ENCODE results near the gene GRB7.

GRB7 gene

GRCh38 chr17:39781031-39781860, 43.5 kb downstream of the GRB7 start:
- no peaks in the 10 kb centered on the region for H3K36me3 ChIP-seq (replicated peaks in 1 of 2; ENCODE audit: control insufficient read depth in 2 of 2, insufficient read depth in 2 of 2, low read length in 2 of 2)
- no peak overlapping the region for H3K18ac ChIP-seq (ENCODE audit: low read length)
- H2BK12ac ChIP-seq (ENCODE audit: low read length) = no peak overlapping the region
- no peaks in the 10 kb centered on the region for H3K9me3 ChIP-seq (replicated peaks in 1 of 2; ENCODE audit: control insufficient read depth in 2 of 2, insufficient read depth in 1 of 2, low read depth in 1 of 2, low read length in 2 of 2)
- no peak overlapping the region for H3K14ac ChIP-seq (ENCODE audit: low read length)
- no peak overlapping the region for H2BK15ac ChIP-seq (ENCODE audit: low read length)
- H3K79me1 ChIP-seq (ENCODE audit: low read depth, low read length) = no peaks in the 10 kb centered on the region
- H4K8ac ChIP-seq (ENCODE audit: low read depth, low read length) = no peak overlapping the region
- no peak overlapping the region for H2BK5ac ChIP-seq (ENCODE audit: low read length)
- DNase-seq (ENCODE audit: low spot score) = no peak
- H3K4me1 ChIP-seq (ENCODE audit: control insufficient read depth in 2 of 2, insufficient read depth in 1 of 2, low read depth in 1 of 2, low read length in 2 of 2) = peaks cover 0 to 2% of the 10 kb centered on the region in 2 donors
- no peak overlapping the region for H3K4me2 ChIP-seq (ENCODE audit: insufficient read depth, low read length, poor library complexity, severe bottlenecking)
- no peak overlapping the region for H4K91ac ChIP-seq (ENCODE audit: low read depth, low read length, poor library complexity)
- H3K9ac ChIP-seq (ENCODE audit: low read depth, low read length, poor library complexity) = no peak overlapping the region
- H3K27me3 ChIP-seq (ENCODE audit: control insufficient read depth in 3 of 3, insufficient read depth in 3 of 3, low read depth in 1 of 3, low read length in 3 of 3) = peaks cover 0 to 51% (median 0%) of the 10 kb centered on the region in 3 experiments
- H2AFZ ChIP-seq (ENCODE audit: low read length) = no peak overlapping the region
- H2AK5ac ChIP-seq (ENCODE audit: low read depth, low read length) = no peak overlapping the region
- H3K27ac ChIP-seq (replicated peaks; ENCODE audit: low read length) = no peak overlapping the region
- no peak overlapping the region for H3K4ac ChIP-seq (ENCODE audit: low read length)
- no peak overlapping the region for H3K23ac ChIP-seq (ENCODE audit: low read depth, low read length, poor library complexity)
- no CpG with 5 or more reads among the region's 6 CpGs for WGBS, 2 donors (ENCODE audit: extremely low coverage in 2 of 2, insufficient read length in 2 of 2, insufficient replicate concordance in 1 of 2)
- H2BK120ac ChIP-seq (ENCODE audit: low read depth, low read length) = no peak overlapping the region
- H3K4me3 ChIP-seq (ENCODE audit: low read length in 2 of 2) = no peak overlapping the region

GRCh38 chr17:39781861-39782213, 44.1 kb downstream of the GRB7 start:
- Histone ChIP-seq H3K9ac (ENCODE audit: low read depth, low read length, poor library complexity) (no peak overlapping the region), H2BK120ac (ENCODE audit: low read depth, low read length) (no peak overlapping the region), H4K91ac (ENCODE audit: low read depth, low read length, poor library complexity) (no peak overlapping the region), H3K27me3 (ENCODE audit: control insufficient read depth in 3 of 3, insufficient read depth in 3 of 3, low read depth in 1 of 3, low read length in 3 of 3) (peaks cover 0 to 45% (median 0%) of the 10 kb centered on the region in 3 experiments), H3K23ac (ENCODE audit: low read depth, low read length, poor library complexity) (no peak overlapping the region), H3K9me3 (replicated peaks in 1 of 2; ENCODE audit: control insufficient read depth in 2 of 2, insufficient read depth in 1 of 2, low read depth in 1 of 2, low read length in 2 of 2) (no peaks in the 10 kb centered on the region), H3K14ac (ENCODE audit: low read length) (no peak overlapping the region), H2AFZ (ENCODE audit: low read length) (no peak overlapping the region), H3K4me1 (ENCODE audit: control insufficient read depth in 2 of 2, insufficient read depth in 1 of 2, low read depth in 1 of 2, low read length in 2 of 2) (peaks cover 0 to 2% of the 10 kb centered on the region in 2 donors), H3K4me3 (ENCODE audit: low read length in 2 of 2) (no peak overlapping the region), H3K79me1 (ENCODE audit: low read depth, low read length) (no peaks in the 10 kb centered on the region), H4K8ac (ENCODE audit: low read depth, low read length) (no peak overlapping the region), H2BK15ac (ENCODE audit: low read length) (no peak overlapping the region), H3K27ac (replicated peaks; ENCODE audit: low read length) (no peak overlapping the region), H3K4me2 (ENCODE audit: insufficient read depth, low read length, poor library complexity, severe bottlenecking) (no peak overlapping the region), H2BK12ac (ENCODE audit: low read length) (no peak overlapping the region), H2BK5ac (ENCODE audit: low read length) (no peak overlapping the region), H3K36me3 (replicated peaks in 1 of 2; ENCODE audit: control insufficient read depth in 2 of 2, insufficient read depth in 2 of 2, low read length in 2 of 2) (no peaks in the 10 kb centered on the region), H3K18ac (ENCODE audit: low read length) (no peak overlapping the region), H2AK5ac (ENCODE audit: low read depth, low read length) (no peak overlapping the region), H3K4ac (ENCODE audit: low read length) (no peak overlapping the region)
- no peak for DNase-seq (ENCODE audit: low spot score)
- WGBS, 2 donors (ENCODE audit: extremely low coverage in 2 of 2, insufficient read length in 2 of 2, insufficient replicate concordance in 1 of 2) = no CpG with 5 or more reads among the region's 2 CpGs

GRCh38 chr17:39782481-39782880, 44.7 kb downstream of the GRB7 start:
- Histone ChIP-seq H3K4ac (ENCODE audit: low read length) (no peak overlapping the region), H2AK5ac (ENCODE audit: low read depth, low read length) (no peak overlapping the region), H2BK120ac (ENCODE audit: low read depth, low read length) (no peak overlapping the region), H3K27ac (replicated peaks; ENCODE audit: low read length) (no peak overlapping the region), H3K27me3 (ENCODE audit: control insufficient read depth in 3 of 3, insufficient read depth in 3 of 3, low read depth in 1 of 3, low read length in 3 of 3) (peaks cover 0 to 40% (median 0%) of the 10 kb centered on the region in 3 experiments), H3K18ac (ENCODE audit: low read length) (no peak overlapping the region), H2AFZ (ENCODE audit: low read length) (no peak overlapping the region), H3K36me3 (replicated peaks in 1 of 2; ENCODE audit: control insufficient read depth in 2 of 2, insufficient read depth in 2 of 2, low read length in 2 of 2) (no peaks in the 10 kb centered on the region), H3K4me3 (ENCODE audit: low read length in 2 of 2) (no peak overlapping the region), H2BK5ac (ENCODE audit: low read length) (no peak overlapping the region), H3K23ac (ENCODE audit: low read depth, low read length, poor library complexity) (no peak overlapping the region), H3K4me1 (ENCODE audit: control insufficient read depth in 2 of 2, insufficient read depth in 1 of 2, low read depth in 1 of 2, low read length in 2 of 2) (peaks cover 0 to 2% of the 10 kb centered on the region in 2 donors), H3K14ac (ENCODE audit: low read length) (no peak overlapping the region), H4K91ac (ENCODE audit: low read depth, low read length, poor library complexity) (no peak overlapping the region), H4K8ac (ENCODE audit: low read depth, low read length) (no peak overlapping the region), H3K79me1 (ENCODE audit: low read depth, low read length) (no peaks in the 10 kb centered on the region), H2BK12ac (ENCODE audit: low read length) (no peak overlapping the region), H3K4me2 (ENCODE audit: insufficient read depth, low read length, poor library complexity, severe bottlenecking) (no peak overlapping the region), H3K9ac (ENCODE audit: low read depth, low read length, poor library complexity) (no peak overlapping the region), H2BK15ac (ENCODE audit: low read length) (no peak overlapping the region), H3K9me3 (replicated peaks in 1 of 2; ENCODE audit: control insufficient read depth in 2 of 2, insufficient read depth in 1 of 2, low read depth in 1 of 2, low read length in 2 of 2) (no peaks in the 10 kb centered on the region)
- no peak for DNase-seq (ENCODE audit: low spot score)
- no CpG with 5 or more reads among the region's 4 CpGs for WGBS, 2 donors (ENCODE audit: extremely low coverage in 2 of 2, insufficient read length in 2 of 2, insufficient replicate concordance in 1 of 2)

- Histone ChIP-seq H3K4me3 (ENCODE audit: low read length in 2 of 2) (no peak overlapping the region), H3K18ac (ENCODE audit: low read length) (no peak overlapping the region), H2BK5ac (ENCODE audit: low read length) (no peak overlapping the region), H2BK120ac (ENCODE audit: low read depth, low read length) (no peak overlapping the region), H3K4ac (ENCODE audit: low read length) (no peak overlapping the region), H2AFZ (ENCODE audit: low read length) (no peak overlapping the region), H4K91ac (ENCODE audit: low read depth, low read length, poor library complexity) (no peak overlapping the region), H3K14ac (ENCODE audit: low read length) (no peak overlapping the region), H3K9ac (ENCODE audit: low read depth, low read length, poor library complexity) (no peak overlapping the region), H2AK5ac (ENCODE audit: low read depth, low read length) (no peak overlapping the region), H3K36me3 (replicated peaks in 1 of 2; ENCODE audit: control insufficient read depth in 2 of 2, insufficient read depth in 2 of 2, low read length in 2 of 2) (no peaks in the 10 kb centered on the region), H2BK12ac (ENCODE audit: low read length) (no peak overlapping the region), H3K27ac (replicated peaks; ENCODE audit: low read length) (no peak overlapping the region), H3K4me1 (ENCODE audit: control insufficient read depth in 2 of 2, insufficient read depth in 1 of 2, low read depth in 1 of 2, low read length in 2 of 2) (peaks cover 0 to 2% of the 10 kb centered on the region in 2 donors), H4K8ac (ENCODE audit: low read depth, low read length) (no peak overlapping the region), H3K27me3 (ENCODE audit: control insufficient read depth in 3 of 3, insufficient read depth in 3 of 3, low read depth in 1 of 3, low read length in 3 of 3) (peaks cover 0 to 40% (median 0%) of the 10 kb centered on the region in 3 experiments), H3K23ac (ENCODE audit: low read depth, low read length, poor library complexity) (no peak overlapping the region), H3K4me2 (ENCODE audit: insufficient read depth, low read length, poor library complexity, severe bottlenecking) (no peak overlapping the region), H2BK15ac (ENCODE audit: low read length) (no peak overlapping the region), H3K79me1 (ENCODE audit: low read depth, low read length) (no peaks in the 10 kb centered on the region), H3K9me3 (replicated peaks in 1 of 2; ENCODE audit: control insufficient read depth in 2 of 2, insufficient read depth in 1 of 2, low read depth in 1 of 2, low read length in 2 of 2) (no peaks in the 10 kb centered on the region)
- no peak for DNase-seq (ENCODE audit: low spot score)
- WGBS, 2 donors (ENCODE audit: extremely low coverage in 2 of 2, insufficient read length in 2 of 2, insufficient replicate concordance in 1 of 2) = no CpG with 5 or more reads among the region's 1 CpG
These were observed 45.2 kb downstream of the GRB7 start for GRCh38 chr17:39782980-39783379.
